HFF-Myc (cell line): ENCODE data around the gene HSD11B1L.
A peak's percentile ranks its signal among the peaks of the same experiment; 100 is the strongest.

Source experiments
- DNase-seq: peaks from one replicate; pipeline ENCODE4 v3.0.0-alpha.2; 2011; ENCODE audit warnings: low read depth; ENCODE audit errors: extremely low read depth
- H3K4me3 ChIP-seq: replicated peaks from 2 replicates; pipeline ENCODE4 v1.5.1; 2011; ENCODE audit warnings: low read depth, mild to moderate bottlenecking, control low read depth, low read length
- CTCF ChIP-seq: IDR thresholded peaks from 2 replicates; pipeline ENCODE4 v1.5.1; 2012; ENCODE audit warnings: mild to moderate bottlenecking, low read depth, low read length, control low read depth; ENCODE audit errors: missing control alignments

Gene HSD11B1L

GRCh38 chr19:5707576-5708575 is 27.0 kb downstream of the HSD11B1L start:
- no peak for TF ChIP-seq CTCF
- H3K4me3 ChIP-seq: no peak overlapping the region
- no peak for DNase-seq

GRCh38 chr19:5711025-5711424 is 30.2 kb downstream of the HSD11B1L start:
- DNase-seq: no peak
- H3K4me3 ChIP-seq: no peak overlapping the region
- no peak for TF ChIP-seq CTCF

GRCh38 chr19:5711713-5712161 is 30.9 kb downstream of the HSD11B1L start:
- H3K4me3 ChIP-seq: no peak overlapping the region
- DNase-seq: no peak
- TF ChIP-seq CTCF: no peak

- TF ChIP-seq CTCF: no peak
- H3K4me3 ChIP-seq: no peak overlapping the region
- DNase-seq: no peak
Measured at GRCh38 chr19:5713228-5713627, 32.4 kb downstream of the HSD11B1L start.

- DNase-seq: no peak
- no peak overlapping the region for H3K4me3 ChIP-seq
- TF ChIP-seq CTCF: no peak
Measured at GRCh38 chr19:5714816-5715215, 34.0 kb downstream of the HSD11B1L start.

GRCh38 chr19:5717215-5717935 is 36.5 kb downstream of the HSD11B1L start:
- H3K4me3 ChIP-seq: peak overlapping the region; percentile 99
- no peak for DNase-seq
- TF ChIP-seq CTCF: no peak
